Measurements from ENCODE around the gene ARHGAP8.

Gene ARHGAP8

GRCh38 chr22:44879301-44879680 is 126.9 kb downstream of the ARHGAP8 start:
- H3K4me3 ChIP-seq (ENCODE audit: control insufficient read depth, low read depth, low read length) = no peak overlapping the region
- TF ChIP-seq, protein P1, sequence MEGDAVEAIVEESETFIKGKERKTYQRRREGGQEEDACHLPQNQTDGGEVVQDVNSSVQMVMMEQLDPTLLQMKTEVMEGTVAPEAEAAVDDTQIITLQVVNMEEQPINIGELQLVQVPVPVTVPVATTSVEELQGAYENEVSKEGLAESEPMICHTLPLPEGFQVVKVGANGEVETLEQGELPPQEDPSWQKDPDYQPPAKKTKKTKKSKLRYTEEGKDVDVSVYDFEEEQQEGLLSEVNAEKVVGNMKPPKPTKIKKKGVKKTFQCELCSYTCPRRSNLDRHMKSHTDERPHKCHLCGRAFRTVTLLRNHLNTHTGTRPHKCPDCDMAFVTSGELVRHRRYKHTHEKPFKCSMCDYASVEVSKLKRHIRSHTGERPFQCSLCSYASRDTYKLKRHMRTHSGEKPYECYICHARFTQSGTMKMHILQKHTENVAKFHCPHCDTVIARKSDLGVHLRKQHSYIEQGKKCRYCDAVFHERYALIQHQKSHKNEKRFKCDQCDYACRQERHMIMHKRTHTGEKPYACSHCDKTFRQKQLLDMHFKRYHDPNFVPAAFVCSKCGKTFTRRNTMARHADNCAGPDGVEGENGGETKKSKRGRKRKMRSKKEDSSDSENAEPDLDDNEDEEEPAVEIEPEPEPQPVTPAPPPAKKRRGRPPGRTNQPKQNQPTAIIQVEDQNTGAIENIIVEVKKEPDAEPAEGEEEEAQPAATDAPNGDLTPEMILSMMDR (IDR thresholded peaks at IDR 0.05; ENCODE audit: control insufficient read depth, insufficient read depth, low read depth, low read length, missing control alignments) = no peak
- DNase-seq (ENCODE audit: low read depth) = no peak

GRCh38 chr22:44880610-44881290 is 128.4 kb downstream of the ARHGAP8 start:
- TF ChIP-seq, protein P1 (IDR thresholded peaks at IDR 0.05; ENCODE audit: control insufficient read depth, insufficient read depth, low read depth, low read length, missing control alignments) = no peak
- DNase-seq (ENCODE audit: low read depth) = no peak
- H3K4me3 ChIP-seq (ENCODE audit: control insufficient read depth, low read depth, low read length) = no peak overlapping the region

DNA sequence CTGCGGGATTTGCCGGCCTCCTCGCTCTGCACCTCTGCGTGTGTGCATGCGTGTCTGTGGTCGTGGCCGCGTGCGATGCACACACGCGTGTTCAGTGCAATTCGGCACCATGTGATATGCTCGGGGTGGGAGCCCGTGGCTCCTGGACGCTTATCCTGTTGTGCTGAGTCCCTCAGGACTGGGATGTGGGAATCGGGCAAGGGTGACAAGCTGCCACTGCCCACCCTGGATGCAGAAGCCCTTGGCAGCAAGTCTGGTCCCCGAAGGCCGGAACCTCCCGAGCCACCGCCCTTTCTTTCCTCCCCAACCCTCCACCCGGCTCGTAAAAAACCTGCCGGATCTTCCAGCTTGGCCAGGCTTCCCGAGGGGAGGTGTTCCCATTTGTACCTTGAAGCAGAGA is 129.2 kb downstream of the ARHGAP8 start:
- no peak for DNase-seq (ENCODE audit: low read depth)
- TF ChIP-seq, protein P1 (IDR thresholded peaks at IDR 0.05; ENCODE audit: control insufficient read depth, insufficient read depth, low read depth, low read length, missing control alignments) = no peak
- no peak overlapping the region for H3K4me3 ChIP-seq (ENCODE audit: control insufficient read depth, low read depth, low read length)

DNA sequence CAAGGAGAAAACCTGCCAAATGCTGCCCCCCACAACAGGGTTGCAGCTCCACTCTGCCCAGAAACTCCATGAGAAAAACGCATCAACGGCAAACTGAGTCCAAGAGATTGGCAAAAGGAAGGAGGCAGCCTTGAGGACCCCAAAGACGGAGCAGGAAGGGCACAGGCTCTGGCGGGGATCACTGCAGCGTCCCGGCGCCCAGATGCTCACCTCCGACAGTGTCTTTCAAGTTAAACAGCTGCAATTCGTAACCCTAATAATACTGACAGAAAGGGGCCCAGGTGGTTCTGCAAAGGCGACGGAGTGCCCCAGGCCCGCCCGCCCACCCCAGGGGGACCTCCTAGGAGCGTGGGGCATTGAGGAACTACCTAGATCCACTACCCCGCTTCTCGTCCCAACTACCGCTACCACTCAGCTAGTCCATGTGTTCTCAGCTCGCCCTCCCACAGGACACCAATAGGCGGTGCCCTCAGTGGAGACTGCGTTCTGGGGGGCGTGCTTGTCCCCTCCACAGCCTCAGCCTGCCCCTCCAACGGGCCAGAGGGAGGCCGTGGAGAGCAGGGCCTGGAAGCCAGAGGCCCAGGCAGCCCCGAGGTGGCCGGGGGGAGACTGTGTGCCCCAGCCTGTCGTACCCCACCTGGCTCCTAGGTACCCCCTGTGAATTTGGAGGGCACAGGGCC is 130.0 kb downstream of the ARHGAP8 start:
- no peak overlapping the region for H3K4me3 ChIP-seq (ENCODE audit: control insufficient read depth, low read depth, low read length)
- TF ChIP-seq, protein P1 (IDR thresholded peaks at IDR 0.05; ENCODE audit: control insufficient read depth, insufficient read depth, low read depth, low read length, missing control alignments) = no peak
- DNase-seq (ENCODE audit: low read depth) = no peak

GRCh38 chr22:44883011-44883421 is 130.6 kb downstream of the ARHGAP8 start:
- no peak for DNase-seq (ENCODE audit: low read depth)
- TF ChIP-seq, protein P1 (IDR thresholded peaks at IDR 0.05; ENCODE audit: control insufficient read depth, insufficient read depth, low read depth, low read length, missing control alignments) = no peak
- no peak overlapping the region for H3K4me3 ChIP-seq (ENCODE audit: control insufficient read depth, low read depth, low read length)

DNA sequence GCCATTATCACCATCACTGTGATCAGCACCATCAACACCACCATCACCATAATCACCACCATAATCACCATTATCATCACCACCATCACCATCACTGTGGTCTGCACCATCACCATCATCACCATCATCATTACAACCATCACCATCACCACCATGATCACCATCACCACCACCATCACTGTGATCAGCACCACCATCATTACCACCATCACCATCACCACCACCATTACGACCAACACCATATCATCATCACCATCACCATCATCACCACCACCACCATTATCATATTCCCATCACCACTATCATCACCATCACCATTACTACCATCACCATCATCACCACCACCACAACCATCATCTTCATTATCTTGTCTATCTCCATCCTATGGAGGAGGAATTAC is 132.2 kb downstream of the ARHGAP8 start:
- no peak overlapping the region for H3K4me3 ChIP-seq (ENCODE audit: control insufficient read depth, low read depth, low read length)
- DNase-seq (ENCODE audit: low read depth) = no peak
- TF ChIP-seq, protein P1 (IDR thresholded peaks at IDR 0.05; ENCODE audit: control insufficient read depth, insufficient read depth, low read depth, low read length, missing control alignments) = no peak

Data from AG09309 (cell line).